Activated CD8-positive, alpha-beta T cell treated with anti-CD3 and anti-CD28 coated beads for 36 hours (primary cell): Measurements from ENCODE around the gene ZNHIT1. TPM values are rescaled to one million over a fixed set of nuclear protein-coding genes. Genes with fewer than 3 reads are reported as not detected.

Source experiments
- ATAC-seq: fragments of 200-7000 bp; cut with Tn5 transposase; one replicate; pipeline ENCODE4 v1.10.0; 2021; ENCODE audit warnings: mild to moderate bottlenecking, moderate library complexity
- CTCF ChIA-PET: fragments of 350-600 bp; sonication (Branson Sonifier 250); formaldehyde crosslinking; loops from one replicate; lab custom pipeline; 2021; ENCODE audit warnings: antibody characterized with exemption; lab: Charles Lee
- POLR2A ChIA-PET: fragments of 350-600 bp; sonication (Branson Sonifier 250); formaldehyde crosslinking; loops from one replicate; lab custom pipeline; 2021; ENCODE audit warnings: antibody characterized with exemption; lab: Charles Lee
- DNase-seq: peaks from one replicate; pipeline ENCODE4 v3.0.0-alpha.2; 2020
- H3K27ac Mint-ChIP-seq: one replicate; pipeline ENCODE4 v1.8.0; 2021; ENCODE audit warnings: mild to moderate bottlenecking, mixed read lengths
- H3K27me3 Mint-ChIP-seq: one replicate; pipeline ENCODE4 v1.8.0; 2021; ENCODE audit warnings: mixed read lengths
- H3K36me3 Mint-ChIP-seq: one replicate; pipeline ENCODE4 v1.8.0; 2021; ENCODE audit warnings: low read depth, mixed read lengths
- H3K4me1 Mint-ChIP-seq: one replicate; pipeline ENCODE4 v1.8.0; 2021; ENCODE audit warnings: low read depth, mixed read lengths
- H3K4me3 Mint-ChIP-seq: one replicate; pipeline ENCODE4 v1.8.0; 2021; ENCODE audit warnings: mild to moderate bottlenecking, moderate library complexity, mixed read lengths
- H3K9me3 Mint-ChIP-seq: one replicate; pipeline ENCODE4 v1.8.0; 2021; ENCODE audit warnings: mixed read lengths
- intact Hi-C: fragments of 100-400 bp; cut with micrococcal nuclease; formaldehyde crosslinking; loops from one replicate; pipeline ENCODE4 v1.10.0; 2022
- total RNA-seq, 2 experiments: library from RNA; stranded (reverse); gene quantifications; one replicate each; pipeline ENCODE4 v1.2.3, GENCODE V29; 2021
- TF ChIP-seq, protein P1 (sequence below): fragments of 200-600 bp; IDR thresholded peaks from one replicate; pipeline ENCODE4 v1.8.0; 2022; ENCODE audit warnings: antibody characterized with exemption, mild to moderate bottlenecking

The ZNHIT1 gene
- total RNA-seq, 2 experiments from 2014 or later: 36.8 to 37.9 TPM

DNA sequence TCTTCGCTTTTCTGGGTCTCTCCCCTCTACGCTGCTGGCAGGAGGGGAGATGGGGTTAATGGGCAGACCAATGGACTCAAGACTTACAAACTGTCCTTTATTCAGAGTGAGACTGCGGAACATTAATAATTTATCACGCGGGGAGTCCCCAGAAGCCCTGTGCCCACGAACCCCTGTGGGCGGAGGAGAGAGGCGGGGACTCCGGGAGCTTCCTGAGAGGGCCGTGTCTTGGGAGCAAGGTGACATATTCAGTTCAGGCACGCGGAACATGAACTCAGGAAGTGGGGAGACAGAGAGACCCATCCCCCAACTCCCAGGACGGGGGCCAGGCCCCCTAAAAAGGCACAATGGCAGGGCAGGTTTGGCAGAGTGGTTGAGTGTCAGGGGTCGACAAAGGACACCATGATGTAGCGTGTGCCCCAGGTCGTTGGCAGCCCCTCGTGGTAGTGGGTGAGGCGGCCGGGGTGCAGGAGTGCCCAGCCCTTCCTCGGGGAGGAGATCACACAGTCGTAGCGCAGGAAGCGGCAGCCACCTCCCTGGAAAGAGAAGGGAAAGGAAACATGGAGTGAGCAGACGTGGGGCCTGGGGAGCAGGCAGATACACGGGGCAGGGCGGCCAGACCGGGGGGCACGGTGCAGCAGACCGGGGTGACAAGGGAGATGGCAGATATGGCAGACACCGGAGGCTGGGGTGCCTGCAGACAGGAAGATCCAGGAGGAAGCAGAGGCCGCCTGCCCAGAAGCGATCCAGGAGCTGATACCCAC is 11.9 kb upstream of the ZNHIT1 start:
- POLR2A ChIA-PET: interaction anchor here (0.6 to 1.8 kb wide), 2 partner anchors 12 to 225 kb away, joined by 4 to 5 read pairs; partner anchors contain the start of genes PLOD3 and ZNHIT1
- TF ChIP-seq, protein P1, sequence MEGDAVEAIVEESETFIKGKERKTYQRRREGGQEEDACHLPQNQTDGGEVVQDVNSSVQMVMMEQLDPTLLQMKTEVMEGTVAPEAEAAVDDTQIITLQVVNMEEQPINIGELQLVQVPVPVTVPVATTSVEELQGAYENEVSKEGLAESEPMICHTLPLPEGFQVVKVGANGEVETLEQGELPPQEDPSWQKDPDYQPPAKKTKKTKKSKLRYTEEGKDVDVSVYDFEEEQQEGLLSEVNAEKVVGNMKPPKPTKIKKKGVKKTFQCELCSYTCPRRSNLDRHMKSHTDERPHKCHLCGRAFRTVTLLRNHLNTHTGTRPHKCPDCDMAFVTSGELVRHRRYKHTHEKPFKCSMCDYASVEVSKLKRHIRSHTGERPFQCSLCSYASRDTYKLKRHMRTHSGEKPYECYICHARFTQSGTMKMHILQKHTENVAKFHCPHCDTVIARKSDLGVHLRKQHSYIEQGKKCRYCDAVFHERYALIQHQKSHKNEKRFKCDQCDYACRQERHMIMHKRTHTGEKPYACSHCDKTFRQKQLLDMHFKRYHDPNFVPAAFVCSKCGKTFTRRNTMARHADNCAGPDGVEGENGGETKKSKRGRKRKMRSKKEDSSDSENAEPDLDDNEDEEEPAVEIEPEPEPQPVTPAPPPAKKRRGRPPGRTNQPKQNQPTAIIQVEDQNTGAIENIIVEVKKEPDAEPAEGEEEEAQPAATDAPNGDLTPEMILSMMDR: no peak
- CTCF ChIA-PET: interaction anchor here (4.7 kb wide), 1 partner anchor 14 kb away, joined by 24 read pairs; no protein-coding TSS in a partner anchor
- Mint-ChIP-seq H3K36me3 (peaks cover 5% of the 10 kb centered on the region), H3K4me3 (no peak overlapping the region), H3K9me3 (no peaks in the 10 kb centered on the region), H3K27me3 (peaks cover 15% of the 10 kb centered on the region), H3K4me1 (no peaks in the 10 kb centered on the region), H3K27ac (no peak overlapping the region)
- no peak for ATAC-seq
- intact Hi-C loops: no loop called here
- no peak for DNase-seq

DNA sequence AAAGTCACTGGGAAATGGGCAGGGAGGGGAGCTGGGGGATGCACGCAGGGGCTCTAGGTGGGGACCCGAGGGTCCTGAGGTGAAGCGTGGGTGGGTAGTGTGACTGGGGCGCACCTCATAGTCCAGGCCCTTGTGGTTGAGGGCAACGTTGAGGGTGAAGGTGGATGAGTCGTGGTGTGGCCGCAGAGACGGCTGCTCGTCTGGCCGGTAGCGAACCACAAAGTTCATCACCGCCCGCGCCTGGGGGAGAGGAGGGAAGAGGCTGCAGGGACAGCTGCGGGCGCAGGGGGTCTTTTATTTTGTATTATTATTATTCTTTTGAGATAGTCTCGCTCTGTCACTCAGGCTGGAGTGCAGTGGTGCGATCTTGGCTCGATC is 11.3 kb upstream of the ZNHIT1 start:
- Mint-ChIP-seq H3K36me3 (peaks cover 5% of the 10 kb centered on the region), H3K9me3 (no peaks in the 10 kb centered on the region), H3K27me3 (peaks cover 10% of the 10 kb centered on the region), H3K27ac (no peak overlapping the region), H3K4me1 (no peaks in the 10 kb centered on the region), H3K4me3 (no peak overlapping the region)
- intact Hi-C loops: no loop called here
- POLR2A ChIA-PET: interaction anchor here (1.8 kb wide), 1 partner anchor 11 kb away, joined by 4 read pairs; the partner anchor contains the start of genes PLOD3 and ZNHIT1
- TF ChIP-seq, protein P1: no peak
- no peak for DNase-seq
- no peak for ATAC-seq
- CTCF ChIA-PET: no interaction called here

DNA sequence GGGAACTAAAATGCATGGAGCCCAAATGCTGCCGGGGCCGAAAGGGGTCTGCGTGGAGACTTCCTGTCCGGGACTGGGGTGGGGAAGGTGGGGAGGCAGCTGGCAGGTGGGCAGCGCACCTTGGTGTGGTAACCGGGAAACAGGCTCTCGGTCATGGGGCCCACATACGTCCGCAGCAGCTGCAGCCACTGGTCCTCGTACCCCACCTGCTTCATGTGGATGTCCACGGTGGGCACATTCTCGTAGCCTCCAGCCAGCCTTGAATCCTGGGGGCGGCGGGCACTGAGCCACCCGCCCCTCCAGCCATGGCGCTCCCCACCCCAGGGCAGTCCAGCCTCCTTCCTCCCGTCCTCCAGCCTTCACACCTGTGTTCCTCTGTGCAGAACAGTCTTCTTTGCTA is 10.5 kb upstream of the ZNHIT1 start:
- H3K36me3 Mint-ChIP-seq: peaks cover 5% of the 10 kb centered on the region

DNA sequence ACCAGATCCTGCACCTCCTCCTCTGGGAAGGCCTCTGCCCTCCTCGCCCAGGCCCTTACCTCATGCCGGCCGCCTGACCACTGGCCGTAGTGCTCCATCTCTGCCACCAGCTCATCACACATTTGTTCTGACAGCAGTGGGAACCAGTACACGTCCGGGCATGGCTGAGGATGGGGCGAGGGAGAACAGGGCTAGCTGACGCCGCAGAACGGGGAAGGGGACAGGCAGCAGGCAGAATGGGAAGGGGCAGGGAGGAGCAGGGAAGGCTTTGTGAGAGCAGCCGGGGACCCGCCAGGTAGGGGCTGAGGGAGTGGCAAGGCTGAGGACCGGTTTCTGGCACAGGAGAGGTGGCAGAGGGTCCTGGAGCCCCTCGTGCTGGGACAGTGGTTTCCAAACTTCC is 9.2 kb upstream of the ZNHIT1 start:
- Mint-ChIP-seq H3K27ac (no peak overlapping the region), H3K36me3 (peaks cover 5% of the 10 kb centered on the region), H3K4me1 (no peaks in the 10 kb centered on the region), H3K27me3 (peaks cover 4% of the 10 kb centered on the region), H3K9me3 (no peaks in the 10 kb centered on the region), H3K4me3 (no peak overlapping the region)
- ChIA-PET POLR2A (interaction anchor here (0.7 to 0.8 kb wide), 2 partner anchors 9 to 576 kb away, joined by 3 read pairs; partner anchors contain the start of genes PLOD3 and ZNHIT1), CTCF (no interaction called here)
- no peak for DNase-seq
- ATAC-seq: no peak
- intact Hi-C loops: no loop called here
- TF ChIP-seq, protein P1: no peak

More for the DNA sequence above, 10.5 kb upstream of the ZNHIT1 start:
- Mint-ChIP-seq H3K27me3 (peaks cover 10% of the 10 kb centered on the region), H3K4me1 (no peaks in the 10 kb centered on the region), H3K9me3 (no peaks in the 10 kb centered on the region), H3K4me3 (no peak overlapping the region), H3K27ac (no peak overlapping the region)
- CTCF ChIA-PET: no interaction called here
- POLR2A ChIA-PET: interaction anchor here (1.8 kb wide), 1 partner anchor 10 kb away, joined by 4 read pairs; the partner anchor contains the start of genes PLOD3 and ZNHIT1
- ATAC-seq (no peak), DNase-seq (no peak)
- intact Hi-C loops: no loop called here
- TF ChIP-seq, protein P1: no peak

DNA sequence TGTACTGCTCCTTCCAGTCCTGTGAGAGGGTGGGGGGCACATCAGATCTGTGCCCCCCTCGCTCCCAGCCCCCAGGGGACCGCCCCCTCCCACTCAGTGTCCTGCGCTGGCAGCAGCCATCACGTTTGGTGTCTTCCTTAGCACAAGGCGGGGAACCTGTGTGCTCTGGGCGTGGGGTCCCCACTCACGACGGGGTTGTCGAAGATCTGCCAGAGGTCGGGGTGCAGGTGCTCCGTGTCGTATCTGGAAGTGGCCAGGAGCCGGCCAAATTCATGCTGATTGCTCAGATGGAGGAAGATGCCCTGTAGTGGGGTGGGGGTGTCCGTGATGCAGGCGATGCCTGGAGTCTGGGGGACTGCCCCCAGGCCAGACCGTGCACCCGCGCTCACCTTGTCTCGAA is 7.8 kb upstream of the ZNHIT1 start:
- Mint-ChIP-seq H3K36me3 (peaks cover 5% of the 10 kb centered on the region), H3K4me3 (no peak overlapping the region), H3K27ac (no peak overlapping the region), H3K9me3 (no peaks in the 10 kb centered on the region), H3K27me3 (no peaks in the 10 kb centered on the region), H3K4me1 (no peaks in the 10 kb centered on the region)
- no peak for ATAC-seq
- ChIA-PET POLR2A (no interaction called here), CTCF (interaction anchor here (2.4 kb wide), 1 partner anchor 73 kb away, joined by 6 read pairs; no protein-coding TSS in a partner anchor)
- no peak for DNase-seq
- intact Hi-C loops: no loop called here
- TF ChIP-seq, protein P1: no peak
